Testis (tissue), 2 donors: ENCODE data around the gene TWF1.

Experiments
- CTCF ChIP-seq, 3 experiments: fragments of 450-650 bp in 2 of 3; fragments of 200-600 bp in 1 of 3; sonication (generic) in 1 of 3; IDR thresholded peaks; one replicate each; pipeline ENCODE4 v1.5.1; 2016 to 2019; ENCODE audit warnings: antibody characterized with exemption in 3 of 3, mild to moderate bottlenecking in 2 of 3, moderate library complexity in 1 of 3
- POLR2A ChIP-seq: fragments of 450-650 bp; IDR thresholded peaks from one replicate; pipeline ENCODE4 v1.6.1; 2017; ENCODE audit warnings: antibody characterized with exemption, mild to moderate bottlenecking, moderate library complexity

GRCh38 chr12:43763769-43764168 is 42.3 kb downstream of the TWF1 start:
- TF ChIP-seq CTCF (IDR thresholded peaks at IDR 0.05) (no peak), POLR2A (no peak)
